SU-DHL-6 (cell line): Measurements from ENCODE around the gene STX16.

Experiments
- H2AFZ ChIP-seq: fragments of 200-600 bp; sonication (generic); 2 replicates; pipeline ENCODE4 v1.6.1; 2014; ENCODE audit warnings: low read depth, mild to moderate bottlenecking, moderate library complexity, mixed read lengths, antibody characterized with exemption, low read length; ENCODE audit not compliant: severe bottlenecking
- H3F3A ChIP-seq: fragments of 200-600 bp; shearing (Covaris generic); 2 replicates; pipeline ENCODE4 v1.6.0; 2016; ENCODE audit warnings: antibody characterized with exemption, mild to moderate bottlenecking; ENCODE audit not compliant: insufficient read depth
- H3K27ac ChIP-seq: fragments of 200-600 bp; sonication (generic); 2 replicates; pipeline ENCODE4 v1.5.1; 2016; ENCODE audit warnings: low read depth, mild to moderate bottlenecking, low read length, moderate library complexity, mixed read lengths
- H3K27me3 ChIP-seq: fragments of 200-600 bp; sonication (generic), shearing (Covaris generic); 2 replicates; pipeline ENCODE4 v1.6.0; 2014; ENCODE audit warnings: mild to moderate bottlenecking, low read length
- H3K36me3 ChIP-seq: fragments of 200-600 bp; sonication (generic); 2 replicates; pipeline ENCODE4 v1.6.1; 2014; ENCODE audit warnings: mild to moderate bottlenecking, low read length, mixed read lengths
- H3K4me2 ChIP-seq: fragments of 300-600, 200-600 bp; shearing (Covaris generic), sonication (generic); 2 replicates; pipeline ENCODE4 v1.6.0; 2014; ENCODE audit warnings: low read length, low read depth, mild to moderate bottlenecking; ENCODE audit not compliant: poor library complexity, severe bottlenecking
- H3K4me3 ChIP-seq: fragments of 200-600 bp; sonication (generic); 2 replicates; pipeline ENCODE4 v1.5.1; 2014; ENCODE audit warnings: antibody characterized with exemption, low read length, mild to moderate bottlenecking, mixed read lengths; ENCODE audit not compliant: insufficient read depth, poor library complexity, severe bottlenecking
- H3K79me2 ChIP-seq: fragments of 200-600 bp; sonication (generic); 2 replicates; pipeline ENCODE4 v1.6.1; 2014; ENCODE audit warnings: mild to moderate bottlenecking, low read length, moderate library complexity; ENCODE audit not compliant: insufficient read depth
- H3K9ac ChIP-seq: fragments of 200-600 bp; sonication (generic); 2 replicates; pipeline ENCODE4 v1.7.0; 2014; ENCODE audit warnings: mild to moderate bottlenecking, low read length
- H3K9me2 ChIP-seq: fragments of 200-600 bp; sonication (generic); replicated peaks from 2 replicates; pipeline ENCODE4 v1.6.1; 2014; ENCODE audit warnings: low read length; ENCODE audit not compliant: insufficient read depth
- H3K9me3 ChIP-seq: fragments of 200-600 bp; sonication (generic); 2 replicates; pipeline ENCODE4 v1.6.1; 2014; ENCODE audit warnings: low read length, mixed read lengths; ENCODE audit not compliant: insufficient read depth
- H4K20me1 ChIP-seq: fragments of 200-600 bp; sonication (generic); 2 replicates; pipeline ENCODE4 v1.6.1; 2014; ENCODE audit warnings: low read depth, mild to moderate bottlenecking, antibody characterized with exemption, low read length, moderate library complexity, mixed read lengths
- EZH2phosphoT487 ChIP-seq: fragments of 200-600 bp; sonication (generic), shearing (Covaris generic); conservative IDR thresholded peaks from 2 replicates; pipeline ENCODE4 v1.6.1; 2018; ENCODE audit warnings: mild to moderate bottlenecking, antibody characterized with exemption, low read length, moderate library complexity, mixed read lengths
- TF ChIP-seq, protein P1 (sequence below): fragments of 200-600 bp; sonication (generic); IDR thresholded peaks from one replicate; pipeline ENCODE4 v1.5.1; 2017; ENCODE audit warnings: antibody characterized with exemption, mild to moderate bottlenecking, low read length, moderate library complexity; ENCODE audit not compliant: insufficient read depth, poor library complexity, severe bottlenecking

The STX16 gene

DNA sequence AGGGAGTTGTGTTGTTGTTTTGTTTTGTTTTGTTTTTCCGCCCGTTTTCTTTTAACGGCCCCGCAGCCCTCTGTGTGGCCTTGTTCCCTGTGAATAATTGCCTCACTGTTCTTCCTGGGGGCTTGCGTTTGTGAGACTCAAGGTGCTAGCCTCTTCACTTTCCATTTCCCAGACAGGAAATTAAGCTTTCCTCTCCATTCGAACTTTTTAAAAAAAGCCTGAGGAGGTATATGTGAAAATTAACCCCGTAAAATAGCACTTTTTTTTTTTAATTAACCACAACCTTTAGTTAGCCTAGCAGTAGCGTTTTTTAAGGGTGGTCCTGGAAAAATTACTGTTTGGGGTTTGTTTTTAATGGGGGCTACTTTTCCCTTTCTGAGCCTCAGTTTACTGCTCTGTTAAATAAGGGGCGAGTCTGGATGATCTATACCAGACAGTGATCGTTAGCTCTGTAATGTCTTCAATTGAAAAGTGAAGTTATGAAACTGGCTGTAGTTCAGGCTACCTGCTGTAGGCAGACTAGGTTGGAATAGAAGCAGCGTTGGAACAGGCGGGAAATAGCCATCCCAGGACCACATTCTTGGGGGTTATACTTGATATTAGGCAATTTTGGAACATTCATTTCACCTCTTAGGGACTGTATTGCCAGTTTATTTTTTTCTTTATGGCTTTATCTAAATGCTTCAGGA is 1.7 kb downstream of the STX16 start:
- Histone ChIP-seq H3K27me3 (no peaks in the 10 kb centered on the region), H3K9me3 (no peaks in the 10 kb centered on the region), H3K79me2 (peaks cover 66% of the 10 kb centered on the region), H3K36me3 (peaks cover 3% of the 10 kb centered on the region; the same call in 1 of the 2 replicates), H3K9ac (peak overlapping the region; percentile 97), H3F3A (peaks cover 15% of the 10 kb centered on the region; the same call in 1 of the 2 replicates), H2AFZ (no peak overlapping the region), H4K20me1 (peaks cover 9% of the 10 kb centered on the region; the same call in 1 of the 2 replicates), H3K4me3 (peak overlapping the region; percentile 92), H3K9me2 (no peaks in the 10 kb centered on the region), H3K4me2 (peak overlapping the region; percentile 82), H3K27ac (peak overlapping the region; percentile 72)
- no peak for TF ChIP-seq EZH2phosphoT487
- TF ChIP-seq, protein P1, sequence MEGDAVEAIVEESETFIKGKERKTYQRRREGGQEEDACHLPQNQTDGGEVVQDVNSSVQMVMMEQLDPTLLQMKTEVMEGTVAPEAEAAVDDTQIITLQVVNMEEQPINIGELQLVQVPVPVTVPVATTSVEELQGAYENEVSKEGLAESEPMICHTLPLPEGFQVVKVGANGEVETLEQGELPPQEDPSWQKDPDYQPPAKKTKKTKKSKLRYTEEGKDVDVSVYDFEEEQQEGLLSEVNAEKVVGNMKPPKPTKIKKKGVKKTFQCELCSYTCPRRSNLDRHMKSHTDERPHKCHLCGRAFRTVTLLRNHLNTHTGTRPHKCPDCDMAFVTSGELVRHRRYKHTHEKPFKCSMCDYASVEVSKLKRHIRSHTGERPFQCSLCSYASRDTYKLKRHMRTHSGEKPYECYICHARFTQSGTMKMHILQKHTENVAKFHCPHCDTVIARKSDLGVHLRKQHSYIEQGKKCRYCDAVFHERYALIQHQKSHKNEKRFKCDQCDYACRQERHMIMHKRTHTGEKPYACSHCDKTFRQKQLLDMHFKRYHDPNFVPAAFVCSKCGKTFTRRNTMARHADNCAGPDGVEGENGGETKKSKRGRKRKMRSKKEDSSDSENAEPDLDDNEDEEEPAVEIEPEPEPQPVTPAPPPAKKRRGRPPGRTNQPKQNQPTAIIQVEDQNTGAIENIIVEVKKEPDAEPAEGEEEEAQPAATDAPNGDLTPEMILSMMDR: no peak

DNA sequence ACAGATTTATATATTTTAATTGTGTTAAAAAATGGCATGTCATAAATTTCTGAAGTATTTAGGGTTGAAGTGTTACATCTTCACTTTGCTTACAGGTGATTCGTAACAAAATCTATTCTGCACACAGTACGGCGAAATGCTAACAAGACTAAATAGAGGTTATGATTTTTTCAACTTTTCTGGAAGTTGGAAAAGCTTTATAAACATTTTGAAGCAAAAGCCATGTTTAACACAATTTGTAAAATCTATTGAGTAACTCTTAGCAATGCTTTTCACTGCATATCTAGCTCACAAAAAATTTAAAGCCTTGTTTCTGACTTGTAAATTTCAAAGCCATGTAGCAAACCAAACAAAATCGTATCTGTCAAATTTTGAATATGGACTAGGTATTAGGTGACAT is 3.3 kb downstream of the STX16 start:
- Histone ChIP-seq H3F3A (peaks cover 15% of the 10 kb centered on the region; the same call in 1 of the 2 replicates), H3K27me3 (no peaks in the 10 kb centered on the region), H2AFZ (no peak overlapping the region), H4K20me1 (peaks cover 16% of the 10 kb centered on the region), H3K79me2 (peaks cover 82% of the 10 kb centered on the region), H3K9me3 (no peaks in the 10 kb centered on the region), H3K27ac (no peak overlapping the region), H3K4me2 (peak overlapping the region; percentile 82), H3K9me2 (no peaks in the 10 kb centered on the region), H3K9ac (no peak overlapping the region), H3K36me3 (peaks cover 8% of the 10 kb centered on the region; the same call in 1 of the 2 replicates), H3K4me3 (no peak overlapping the region)
- TF ChIP-seq, protein P1: no peak
- TF ChIP-seq EZH2phosphoT487: no peak

DNA sequence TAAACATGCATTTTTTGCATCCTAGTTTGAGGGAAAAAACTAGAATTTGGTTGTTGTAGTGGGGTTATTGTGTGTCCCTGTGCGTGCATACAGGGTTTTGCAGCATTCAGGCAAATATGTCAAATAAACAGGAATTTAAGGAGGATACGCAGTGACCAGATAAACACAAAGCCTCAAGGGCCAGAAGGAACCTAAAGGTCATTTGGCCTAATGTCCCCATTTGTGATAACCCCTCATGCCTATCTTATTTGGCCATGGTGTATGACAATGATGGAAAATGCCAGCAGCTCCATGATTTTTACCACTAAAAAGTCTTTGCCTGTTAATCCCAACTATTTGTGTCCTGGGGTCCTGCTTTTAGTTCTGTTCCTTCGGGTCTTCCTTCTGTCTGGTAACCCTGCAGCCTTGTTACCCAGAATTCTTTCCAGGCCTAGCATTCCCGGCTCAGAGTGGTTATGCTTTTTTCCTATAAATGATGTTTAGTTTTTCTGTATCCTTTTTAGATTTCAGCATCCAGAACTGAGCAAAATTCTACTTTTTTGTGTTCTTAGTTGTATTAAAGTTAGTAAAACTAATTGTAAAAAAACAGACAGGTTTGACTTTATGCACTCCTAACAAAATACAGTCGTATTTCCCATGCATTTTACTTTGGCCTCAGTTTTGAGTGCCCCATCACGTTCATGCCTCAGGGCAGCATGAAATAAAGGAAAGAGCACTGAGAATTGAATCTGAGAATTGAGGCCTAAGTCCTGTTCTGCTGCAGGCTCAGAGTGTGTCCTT is 4.4 kb downstream of the STX16 start:
- peak overlapping the region; percentile 82 for H3K4me2 ChIP-seq
- no peaks in the 10 kb centered on the region for H3K9me2 ChIP-seq
- no peak overlapping the region for H3K4me3 ChIP-seq
- H4K20me1 ChIP-seq: peaks cover 26% of the 10 kb centered on the region
- no peak for TF ChIP-seq EZH2phosphoT487
- TF ChIP-seq, protein P1: no peak
- H3K9ac ChIP-seq: no peak overlapping the region
- H3K36me3 ChIP-seq: peaks cover 8% of the 10 kb centered on the region; the same call in 1 of the 2 replicates
- H2AFZ ChIP-seq: no peak overlapping the region
- no peak overlapping the region for H3K27ac ChIP-seq
- no peaks in the 10 kb centered on the region for H3K27me3 ChIP-seq
- H3F3A ChIP-seq: peaks cover 15% of the 10 kb centered on the region; the same call in 1 of the 2 replicates
- no peaks in the 10 kb centered on the region for H3K9me3 ChIP-seq
- peaks cover 94% of the 10 kb centered on the region for H3K79me2 ChIP-seq
